Neuronal stem cell (in vitro differentiated cells): ENCODE data around the gene IRF2BPL.

ENCODE experiments used
- DNase-seq: peaks from one replicate; pipeline ENCODE4 v3.0.0-alpha.2; 2013; ENCODE audit warnings: low spot score
- H2AFZ ChIP-seq: one replicate; pipeline ENCODE4 v1.6.1; 2013; ENCODE audit warnings: mild to moderate bottlenecking, low read length, inconsistent platforms
- H2AK5ac ChIP-seq: 2 replicates; pipeline ENCODE4 v1.6.1; 2013; ENCODE audit warnings: low read depth, mild to moderate bottlenecking, inconsistent platforms, low read length, moderate library complexity, mixed read lengths
- H2BK120ac ChIP-seq: 2 replicates; pipeline ENCODE4 v1.6.1; 2013; ENCODE audit warnings: low read depth, mild to moderate bottlenecking, inconsistent platforms, low read length, moderate library complexity, mixed read lengths
- H2BK12ac ChIP-seq: one replicate; pipeline ENCODE4 v1.6.1; 2013; ENCODE audit warnings: low read length, inconsistent platforms
- H2BK15ac ChIP-seq: 2 replicates; pipeline ENCODE4 v1.6.1; 2013; ENCODE audit warnings: mild to moderate bottlenecking, low read length, inconsistent platforms, mixed read lengths
- H2BK5ac ChIP-seq: one replicate; pipeline ENCODE4 v1.6.1; 2013; ENCODE audit warnings: inconsistent platforms, mild to moderate bottlenecking, low read length, moderate library complexity
- H3K14ac ChIP-seq: one replicate; pipeline ENCODE4 v1.6.1; 2013; ENCODE audit warnings: low read length, inconsistent platforms
- H3K18ac ChIP-seq: 2 replicates; pipeline ENCODE4 v1.6.1; 2013; ENCODE audit warnings: low read length, inconsistent platforms
- H3K23ac ChIP-seq: 2 replicates; pipeline ENCODE4 v1.6.1; 2013; ENCODE audit warnings: low read depth, mild to moderate bottlenecking, mixed read lengths, low read length, inconsistent platforms; ENCODE audit not compliant: poor library complexity
- H3K27ac ChIP-seq: replicated peaks from 3 replicates; pipeline ENCODE4 v1.5.1; 2013; ENCODE audit warnings: low read length, inconsistent platforms
- H3K27me3 ChIP-seq, 3 experiments: 2 replicates each; pipeline ENCODE4 v1.6.1; 2013; ENCODE audit warnings: low read length in 3 of 3, mild to moderate bottlenecking in 2 of 3, inconsistent platforms in 1 of 3, low read depth in 1 of 3, mixed read lengths in 1 of 3, moderate library complexity in 1 of 3; ENCODE audit not compliant: control insufficient read depth in 3 of 3, insufficient read depth in 3 of 3
- H3K36me3 ChIP-seq, 2 donors: replicated peaks in 1 of 2; 2 replicates each; pipeline ENCODE4 v1.6.1; 2013; ENCODE audit warnings: low read length in 2 of 2; ENCODE audit not compliant: control insufficient read depth in 2 of 2, insufficient read depth in 2 of 2
- H3K4ac ChIP-seq: 2 replicates; pipeline ENCODE4 v1.6.1; 2013; ENCODE audit warnings: inconsistent platforms, mild to moderate bottlenecking, low read length, moderate library complexity
- H3K4me1 ChIP-seq, 2 donors: 1 replicate in 1 of 2; 2 replicates in 1 of 2; pipeline ENCODE4 v1.6.1; 2013; ENCODE audit warnings: low read length in 2 of 2, low read depth in 1 of 2; ENCODE audit not compliant: control insufficient read depth in 2 of 2, insufficient read depth in 1 of 2
- H3K4me2 ChIP-seq: one replicate; pipeline ENCODE4 v1.6.1; 2013; ENCODE audit warnings: mild to moderate bottlenecking, low read length, inconsistent platforms; ENCODE audit not compliant: insufficient read depth, poor library complexity, severe bottlenecking
- H3K4me3 ChIP-seq, 2 donors: 2 replicates each; pipeline ENCODE4 v1.5.1; 2013; ENCODE audit warnings: low read length in 2 of 2, mild to moderate bottlenecking in 2 of 2, inconsistent platforms in 1 of 2, moderate library complexity in 1 of 2
- H3K79me1 ChIP-seq: one replicate; pipeline ENCODE4 v1.6.1; 2013; ENCODE audit warnings: low read depth, mild to moderate bottlenecking, inconsistent platforms, low read length, moderate library complexity
- H3K9ac ChIP-seq: one replicate; pipeline ENCODE4 v1.6.1; 2013; ENCODE audit warnings: mild to moderate bottlenecking, low read depth, low read length, inconsistent platforms; ENCODE audit not compliant: poor library complexity
- H3K9me3 ChIP-seq, 2 donors: replicated peaks in 1 of 2; 2 replicates each; pipeline versions ENCODE3 to v1.6.1; 2013; ENCODE audit warnings: low read length in 2 of 2, mild to moderate bottlenecking in 2 of 2, inconsistent platforms in 1 of 2, low read depth in 1 of 2, mixed read lengths in 1 of 2, moderate library complexity in 1 of 2; ENCODE audit not compliant: control insufficient read depth in 2 of 2, insufficient read depth in 1 of 2
- H4K8ac ChIP-seq: one replicate; pipeline ENCODE4 v1.6.1; 2013; ENCODE audit warnings: low read depth, mild to moderate bottlenecking, inconsistent platforms, low read length, moderate library complexity
- H4K91ac ChIP-seq: one replicate; pipeline ENCODE4 v1.6.1; 2013; ENCODE audit warnings: low read length, low read depth, mild to moderate bottlenecking, inconsistent platforms; ENCODE audit not compliant: poor library complexity
- WGBS, 2 donors: extraction: QIAGEN DNeasy Blood & Tissue Kit; methylation state at CpG; one replicate each; pipeline ENCODE4 v1.1.7; 2013; ENCODE audit warnings: missing lambda C conversion rate in 2 of 2, mixed read lengths in 1 of 2; ENCODE audit not compliant: insufficient read length in 2 of 2, insufficient replicate concordance in 1 of 2; ENCODE audit errors: extremely low coverage in 2 of 2; 5-methylcytosine and 5-hydroxymethylcytosine counted together

Gene IRF2BPL

DNA sequence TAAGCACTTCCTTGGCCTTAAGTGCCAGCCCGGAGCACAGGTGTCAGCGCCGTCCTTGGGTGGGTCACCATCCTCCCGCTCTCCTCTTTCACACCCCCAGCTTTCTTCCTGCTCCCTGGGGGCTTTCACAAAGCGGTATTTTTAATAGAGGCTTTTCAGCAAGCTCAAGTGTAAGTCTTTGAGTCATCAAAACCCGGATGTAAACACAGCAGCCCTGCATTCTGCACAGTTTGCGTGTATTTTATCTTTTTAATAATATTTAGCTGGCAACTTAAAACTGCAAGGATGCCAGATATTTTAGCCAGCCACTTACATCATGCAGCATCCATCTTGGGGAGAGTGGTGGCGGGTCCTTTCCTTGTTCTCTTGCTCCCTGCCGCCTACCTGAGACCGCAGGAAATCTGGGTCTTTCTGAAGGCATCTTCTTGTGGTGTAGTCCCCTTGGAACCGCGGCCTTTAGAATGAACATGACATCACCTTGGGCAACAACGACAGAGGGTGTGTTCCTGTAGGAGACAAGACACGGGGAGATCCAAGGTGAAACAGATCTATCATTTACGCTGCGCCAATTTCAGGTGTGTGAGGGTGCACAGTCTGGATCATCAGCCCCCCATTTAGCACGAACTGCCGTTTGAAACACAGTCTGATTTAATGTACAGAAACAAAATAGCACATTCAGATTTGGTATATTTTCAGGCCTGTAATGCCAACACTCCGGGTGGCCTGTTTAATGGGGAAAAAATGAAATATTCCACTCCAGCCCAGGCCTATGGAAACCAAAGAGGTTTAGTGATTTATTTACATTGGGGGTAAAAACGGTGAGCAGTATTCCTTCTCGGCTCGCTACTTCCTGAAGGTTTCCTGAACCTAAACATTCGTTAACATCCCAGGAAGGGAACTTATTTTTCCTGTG, 12.5 kb upstream of the IRF2BPL start:
- H3K79me1 ChIP-seq = no peaks in the 10 kb centered on the region
- H3K36me3 ChIP-seq = no peaks in the 10 kb centered on the region
- no peak overlapping the region for H4K91ac ChIP-seq
- WGBS, 2 donors = no CpG with 5 or more reads among the region's 23 CpGs
- H3K9ac ChIP-seq = no peak overlapping the region
- H3K9me3 ChIP-seq = no peaks in the 10 kb centered on the region
- H2BK120ac ChIP-seq = no peak overlapping the region
- peaks cover 0 to 10% (median 0%) of the 10 kb centered on the region in 3 experiments for H3K27me3 ChIP-seq
- H3K4me3 ChIP-seq = peak overlapping the region in 1 of 2 donors; percentile 35
- DNase-seq = no peak
- H4K8ac ChIP-seq = no peak overlapping the region
- H3K27ac ChIP-seq = no peak overlapping the region
- peak overlapping the region; percentile 65 for H3K4me2 ChIP-seq
- H3K4ac ChIP-seq = no peak overlapping the region
- H2BK5ac ChIP-seq = no peak overlapping the region
- no peak overlapping the region for H2AK5ac ChIP-seq
- peak overlapping the region; percentile 64 for H2AFZ ChIP-seq
- no peak overlapping the region for H2BK15ac ChIP-seq
- H3K14ac ChIP-seq = no peak overlapping the region
- H3K4me1 ChIP-seq = peaks cover 40 to 83% of the 10 kb centered on the region in 2 donors
- H3K23ac ChIP-seq = no peak overlapping the region
- no peak overlapping the region for H2BK12ac ChIP-seq
- H3K18ac ChIP-seq = peak overlapping the region; percentile 78

GRCh38 chr14:77040059-77040740, 11.7 kb upstream of the IRF2BPL start:
- no peak overlapping the region for H2AK5ac ChIP-seq
- peak overlapping the region; percentile 66 for H3K27ac ChIP-seq
- no peaks in the 10 kb centered on the region for H3K79me1 ChIP-seq
- H4K8ac ChIP-seq = no peak overlapping the region
- H2AFZ ChIP-seq = peak overlapping the region; percentile 64
- no peak overlapping the region for H2BK12ac ChIP-seq
- H2BK15ac ChIP-seq = no peak overlapping the region
- DNase-seq = no peak
- no peak overlapping the region for H3K4ac ChIP-seq
- H3K36me3 ChIP-seq = no peaks in the 10 kb centered on the region
- peak overlapping the region; percentile 87 for H3K18ac ChIP-seq
- peaks cover 40 to 79% of the 10 kb centered on the region in 2 donors for H3K4me1 ChIP-seq
- no peaks in the 10 kb centered on the region for H3K9me3 ChIP-seq
- peaks cover 0 to 11% (median 0%) of the 10 kb centered on the region in 3 experiments for H3K27me3 ChIP-seq
- H4K91ac ChIP-seq = no peak overlapping the region
- no peak overlapping the region for H3K14ac ChIP-seq
- peak overlapping the region; percentile 65 for H3K4me2 ChIP-seq
- H2BK5ac ChIP-seq = no peak overlapping the region
- no CpG with 5 or more reads among the region's 26 CpGs for WGBS, 2 donors
- no peak overlapping the region for H2BK120ac ChIP-seq
- peak overlapping the region; percentile 35 to 72 for H3K4me3 ChIP-seq
- no peak overlapping the region for H3K9ac ChIP-seq
- no peak overlapping the region for H3K23ac ChIP-seq

DNA sequence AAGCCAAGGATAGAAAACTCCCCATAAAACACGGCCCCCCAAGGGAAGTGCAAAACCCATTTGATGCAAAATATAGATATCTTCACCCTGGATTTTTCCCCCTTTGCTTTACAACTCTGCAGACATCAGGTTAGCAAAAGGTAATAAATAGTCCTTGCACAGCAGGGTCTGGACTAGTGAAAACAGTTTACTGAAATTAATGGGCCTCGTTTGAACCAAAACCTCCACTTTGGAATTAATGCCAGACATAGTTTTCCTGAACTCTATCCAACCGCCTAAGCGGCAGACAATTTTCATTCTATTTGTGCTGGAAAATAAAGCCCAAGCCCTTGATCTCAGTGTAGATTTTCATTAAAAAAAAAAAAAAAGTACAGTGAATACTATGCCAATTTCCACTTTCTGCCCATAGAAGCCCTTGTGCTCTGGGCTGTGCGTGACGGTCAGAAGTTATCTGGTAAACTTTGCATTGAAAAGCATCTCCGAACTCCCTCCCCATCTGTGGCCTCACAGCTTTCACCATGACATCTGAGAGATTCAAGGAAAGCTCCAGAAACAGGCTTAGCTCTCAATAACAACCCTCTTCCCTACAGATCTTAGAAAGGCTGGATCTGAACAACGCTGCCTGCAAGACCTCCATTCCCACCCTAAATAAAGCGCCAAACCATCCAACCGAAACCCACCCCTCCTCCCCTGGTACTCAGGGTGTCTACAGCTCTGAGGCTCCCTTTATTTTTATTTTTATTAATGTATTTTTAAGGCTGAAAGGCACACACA, 11.0 kb upstream of the IRF2BPL start:
- H2BK12ac ChIP-seq = no peak overlapping the region
- no peaks in the 10 kb centered on the region for H3K9me3 ChIP-seq
- no peak overlapping the region for H3K14ac ChIP-seq
- peak overlapping the region in 1 of 2 donors; percentile 35 for H3K4me3 ChIP-seq
- H2AK5ac ChIP-seq = no peak overlapping the region
- H2AFZ ChIP-seq = peak overlapping the region; percentile 64
- no peaks in the 10 kb centered on the region for H3K79me1 ChIP-seq
- H3K23ac ChIP-seq = no peak overlapping the region
- H4K8ac ChIP-seq = no peak overlapping the region
- H3K4ac ChIP-seq = no peak overlapping the region
- no CpG with 5 or more reads among the region's 10 CpGs for WGBS, 2 donors
- no peak for DNase-seq
- peaks cover 0 to 11% (median 0%) of the 10 kb centered on the region in 3 experiments for H3K27me3 ChIP-seq
- no peak overlapping the region for H3K27ac ChIP-seq
- no peak overlapping the region for H4K91ac ChIP-seq
- H2BK5ac ChIP-seq = no peak overlapping the region
- no peak overlapping the region for H3K9ac ChIP-seq
- H3K18ac ChIP-seq = peak overlapping the region; percentile 77
- peak overlapping the region; percentile 65 for H3K4me2 ChIP-seq
- no peaks in the 10 kb centered on the region for H3K36me3 ChIP-seq
- no peak overlapping the region for H2BK120ac ChIP-seq
- H3K4me1 ChIP-seq = peaks cover 39 to 74% of the 10 kb centered on the region in 2 donors
- no peak overlapping the region for H2BK15ac ChIP-seq
